ENCODE results near the gene PDCD2L.
A peak's percentile ranks its signal among the peaks of the same experiment; 100 is the strongest.
"Not testable (repeated sequence)": the region's sequence is repeated elsewhere in the genome, so short reads cannot be mapped to it uniquely, and the experiment has no call there.

Gene PDCD2L

DNA sequence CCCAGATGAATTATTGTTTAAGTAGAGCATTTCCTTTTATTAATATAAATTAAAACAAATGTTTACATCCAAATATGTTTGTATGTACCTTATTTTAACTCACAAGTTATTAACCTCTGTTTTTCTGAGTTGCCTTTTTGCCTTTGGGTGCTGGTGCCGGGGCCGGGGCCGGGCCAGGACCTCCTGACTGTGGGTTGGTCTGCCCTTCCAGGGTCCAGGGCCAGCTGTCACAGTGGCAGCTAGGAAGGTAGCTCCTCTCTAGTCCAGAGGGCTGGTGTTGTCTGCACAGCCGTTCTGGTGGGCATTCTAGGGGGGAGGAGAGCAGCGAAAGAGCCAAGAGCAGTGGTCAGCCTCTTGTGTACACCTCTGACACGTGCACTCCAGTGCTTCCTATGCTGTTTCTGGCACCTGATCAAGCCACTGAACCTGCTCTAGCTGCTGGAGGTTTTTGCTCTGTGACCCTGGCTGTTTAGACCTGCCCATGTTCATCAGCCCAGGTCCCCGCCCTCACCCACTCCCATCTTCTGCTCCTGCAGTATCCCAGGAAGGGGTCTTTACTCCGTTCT is 22.0 kb downstream of the PDCD2L start:
- no peak for DNase-seq

DNA sequence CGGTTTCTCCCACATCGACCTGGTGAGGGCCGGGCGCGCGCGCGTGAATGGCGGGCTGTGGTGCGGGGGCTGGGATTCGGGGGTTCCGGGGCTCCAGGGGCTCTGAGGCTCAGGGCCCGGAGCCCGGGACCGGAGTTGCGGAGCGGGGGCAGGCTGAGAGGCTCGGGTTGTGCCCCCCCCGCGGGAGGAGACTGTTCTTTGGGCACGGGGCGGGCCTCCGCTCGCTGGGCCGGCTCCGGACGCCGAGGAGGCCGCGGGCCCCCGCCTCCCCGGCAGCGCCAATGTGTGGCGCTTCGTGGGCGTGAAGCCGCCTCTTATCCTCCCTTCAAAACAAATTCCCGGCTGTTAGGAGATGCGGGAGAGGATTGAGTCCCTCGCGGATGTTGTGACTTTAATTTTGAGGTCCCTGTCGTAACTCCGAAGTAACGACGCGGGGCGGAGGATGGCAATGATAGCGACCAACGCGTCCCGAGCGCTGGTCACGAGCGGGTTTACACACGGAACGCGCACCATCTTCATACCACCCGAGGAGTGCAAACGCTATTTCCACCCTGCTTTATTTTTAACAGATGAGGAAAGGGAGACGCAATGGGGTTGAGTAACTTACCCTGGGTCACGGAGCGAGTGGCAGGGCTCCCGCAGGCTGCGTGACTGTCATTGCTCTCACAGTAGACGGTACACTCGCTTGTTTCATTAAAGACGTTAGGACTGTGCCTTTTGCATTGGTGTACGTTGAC is 24.5 kb downstream of the PDCD2L start:
- peak; percentile 8 for DNase-seq

DNA sequence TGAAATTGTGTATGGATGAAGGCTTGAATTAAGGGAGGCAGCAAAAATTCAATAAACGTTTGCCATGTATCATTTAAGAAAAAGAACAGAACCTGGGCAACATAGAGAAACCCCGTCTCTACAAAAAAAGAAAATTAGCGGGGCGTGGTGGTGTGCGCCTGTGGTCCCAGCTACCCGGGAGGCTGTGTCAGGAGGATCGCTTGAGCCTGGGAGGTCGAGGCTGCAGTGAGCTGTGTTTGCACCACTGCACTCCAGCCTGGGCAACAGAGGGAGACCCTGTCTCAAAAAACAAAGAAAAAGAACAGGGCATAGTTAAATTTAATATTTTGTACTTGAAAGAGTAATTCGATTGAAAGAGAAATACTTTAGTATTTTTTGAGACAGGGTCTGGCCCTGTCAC is 25.4 kb downstream of the PDCD2L start:
- no peak for DNase-seq

DNA sequence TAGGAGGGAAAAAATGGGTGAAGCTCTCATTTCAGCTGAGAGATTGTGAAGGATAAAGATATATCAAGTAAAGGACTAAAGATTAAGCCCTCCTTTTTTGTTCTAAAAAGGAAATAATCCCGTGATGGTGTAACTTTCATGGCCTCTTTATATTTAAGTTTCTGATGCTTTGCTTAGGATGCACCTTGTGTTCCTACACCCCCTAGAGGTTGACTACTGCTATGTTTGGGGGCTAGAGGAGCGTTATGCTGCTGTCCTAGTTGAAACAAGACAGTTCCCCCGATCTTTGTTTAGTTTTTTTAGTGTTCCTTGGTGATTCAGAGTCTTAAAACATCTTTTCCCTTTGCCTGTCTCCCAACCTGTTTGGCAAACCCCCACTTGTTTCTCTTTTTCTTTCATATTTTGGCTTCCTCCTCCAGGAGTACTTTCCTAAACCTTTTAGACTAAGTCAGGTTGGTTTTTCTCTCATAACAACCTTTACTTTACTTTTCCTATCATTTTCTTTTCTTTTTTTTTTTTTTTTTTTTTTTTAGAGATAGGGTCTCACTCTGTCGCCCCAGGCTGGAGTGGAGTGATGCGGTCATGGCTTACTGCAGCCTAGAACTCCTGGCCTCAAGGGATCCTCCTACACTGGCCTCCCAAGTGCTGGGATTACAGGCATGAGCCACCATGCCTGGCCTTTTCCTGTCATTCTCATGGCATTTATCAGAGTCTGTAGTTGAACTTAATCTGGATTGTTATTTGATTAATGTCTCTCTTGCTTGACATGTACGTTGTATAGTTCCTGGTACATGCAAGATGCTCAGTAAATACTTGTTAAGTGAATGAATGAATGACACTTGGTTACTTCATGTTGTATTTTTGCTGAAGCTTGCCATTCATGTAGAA is 26.8 kb downstream of the PDCD2L start:
- DNase-seq: peak; percentile 16

DNA sequence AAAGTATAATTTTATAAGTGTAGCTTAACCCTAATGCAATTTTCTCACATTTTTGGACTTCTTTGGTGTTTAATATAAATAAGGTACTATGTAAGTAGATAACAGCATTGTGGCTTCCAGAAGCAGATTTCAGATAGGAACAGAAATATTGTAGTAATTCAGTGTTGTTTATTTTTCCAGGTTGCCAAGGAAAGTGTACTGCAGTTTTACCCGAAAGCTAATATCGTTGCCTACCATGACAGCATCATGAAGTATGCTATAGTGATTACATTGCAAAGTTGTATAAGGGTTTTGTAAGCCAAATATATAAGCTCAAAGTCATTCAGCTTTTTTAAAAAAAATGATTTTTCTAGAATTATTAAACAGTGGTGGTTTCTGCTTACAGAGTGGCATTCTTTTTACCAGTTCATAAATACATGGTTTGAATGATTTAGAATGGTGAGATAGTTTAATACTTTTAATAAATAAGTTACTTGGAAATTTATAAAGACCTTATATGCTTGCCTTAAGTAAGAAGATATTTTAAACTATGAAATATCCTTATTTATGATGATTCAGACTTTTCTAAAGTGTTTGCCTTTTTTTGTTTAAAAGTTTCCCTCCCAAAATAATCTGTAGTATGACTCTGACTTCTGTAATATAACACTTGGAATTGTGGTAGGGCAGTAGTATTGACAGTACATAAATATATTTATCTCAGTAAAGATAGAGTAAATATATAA is 27.6 kb downstream of the PDCD2L start:
- DNase-seq: no peak

DNA sequence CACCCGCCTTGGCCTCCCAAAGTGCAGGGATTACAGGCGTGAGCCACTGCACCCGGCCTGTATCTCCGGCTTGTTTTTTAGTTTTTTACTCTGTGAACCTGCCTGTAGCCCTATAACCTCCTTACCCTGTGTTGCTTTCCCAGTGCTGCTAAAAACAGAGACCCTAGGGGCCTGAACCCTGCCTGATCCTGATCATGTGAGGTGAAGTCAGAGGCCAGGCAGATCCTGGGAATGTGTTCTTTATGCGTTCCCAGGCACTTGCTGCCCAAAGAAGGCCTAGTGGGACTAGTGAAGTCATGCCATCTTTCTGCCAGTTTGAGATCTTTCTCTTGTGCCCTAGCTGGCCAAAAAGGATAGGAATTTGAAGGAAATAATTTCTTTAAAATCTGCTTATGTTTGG is 28.6 kb downstream of the PDCD2L start:
- DNase-seq: no peak

DNA sequence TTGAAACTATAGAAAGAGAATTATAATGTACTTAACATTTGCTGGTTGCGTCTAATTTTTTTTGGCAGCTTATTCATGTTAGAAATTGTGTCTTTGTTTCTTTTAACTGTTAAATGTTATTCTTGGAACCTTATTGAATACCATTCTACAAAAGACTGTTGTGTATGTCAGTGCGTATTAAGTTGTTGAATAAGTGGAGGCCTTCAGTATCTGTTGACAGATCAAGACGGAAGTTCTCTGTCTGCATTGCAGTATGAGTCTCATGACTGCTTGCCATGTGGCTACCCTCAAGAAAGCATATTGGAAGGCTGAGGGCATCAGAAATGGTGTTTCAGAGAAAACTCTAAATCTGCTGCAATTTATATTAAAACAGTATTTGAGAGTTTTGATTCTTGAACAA is 32.5 kb downstream of the PDCD2L start:
- no peak for DNase-seq

DNA sequence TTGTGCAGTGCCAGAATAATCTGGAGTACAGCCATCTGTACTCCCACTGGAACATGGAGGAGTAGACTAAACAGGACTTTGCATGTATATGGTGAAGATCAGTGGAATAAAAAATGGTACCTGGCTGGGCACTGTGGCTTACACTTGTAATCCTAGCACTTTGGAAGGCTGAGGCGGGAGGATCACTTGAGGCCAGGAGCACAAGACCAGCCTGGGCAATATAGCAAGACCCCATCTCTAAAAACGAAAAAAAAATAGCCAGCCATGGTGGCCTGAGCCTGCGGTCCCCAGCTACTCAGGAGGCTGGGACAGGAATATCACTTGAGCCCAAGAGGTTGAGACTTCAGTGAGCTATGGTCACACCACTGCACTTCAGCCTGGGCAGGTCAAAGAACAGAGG is 44.0 kb downstream of the PDCD2L start:
- no peak for DNase-seq

DNA sequence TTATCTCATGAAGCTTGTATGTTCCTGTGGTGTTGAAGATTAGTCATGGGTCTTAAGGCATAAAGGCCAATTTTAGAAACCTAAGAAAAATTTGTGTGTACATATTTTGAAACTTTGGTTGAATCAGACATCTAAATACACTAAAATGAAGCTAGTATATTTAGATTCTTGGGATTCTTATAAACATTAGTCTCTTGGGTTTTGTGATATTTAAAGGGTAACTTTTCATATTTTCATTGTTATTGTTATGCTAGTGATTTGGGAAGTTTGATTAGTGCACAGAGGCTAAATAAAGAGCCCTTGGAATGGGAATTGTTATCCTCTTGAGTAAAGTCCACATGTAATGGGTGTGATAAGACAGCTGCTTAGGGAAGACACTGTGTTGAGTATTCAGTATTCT is 48.5 kb downstream of the PDCD2L start:
- no peak for DNase-seq

DNA sequence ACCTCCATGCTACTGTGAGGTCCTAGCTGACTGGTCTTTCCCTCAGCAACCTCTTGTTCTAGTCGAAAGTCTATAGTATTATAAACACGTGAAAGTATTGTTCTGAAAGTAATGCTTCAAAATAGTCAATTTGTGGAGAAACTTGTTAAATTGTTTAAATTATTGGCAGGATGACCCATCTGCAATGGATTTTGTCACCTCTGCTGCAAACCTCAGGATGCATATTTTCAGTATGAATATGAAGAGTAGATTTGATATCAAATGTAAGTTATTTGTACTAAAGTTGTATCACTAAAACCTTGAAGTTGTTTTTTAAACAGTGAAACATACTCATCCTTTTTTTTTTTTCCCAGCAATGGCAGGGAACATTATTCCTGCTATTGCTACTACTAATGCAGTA is 49.9 kb downstream of the PDCD2L start:
- DNase-seq: no peak

DNA sequence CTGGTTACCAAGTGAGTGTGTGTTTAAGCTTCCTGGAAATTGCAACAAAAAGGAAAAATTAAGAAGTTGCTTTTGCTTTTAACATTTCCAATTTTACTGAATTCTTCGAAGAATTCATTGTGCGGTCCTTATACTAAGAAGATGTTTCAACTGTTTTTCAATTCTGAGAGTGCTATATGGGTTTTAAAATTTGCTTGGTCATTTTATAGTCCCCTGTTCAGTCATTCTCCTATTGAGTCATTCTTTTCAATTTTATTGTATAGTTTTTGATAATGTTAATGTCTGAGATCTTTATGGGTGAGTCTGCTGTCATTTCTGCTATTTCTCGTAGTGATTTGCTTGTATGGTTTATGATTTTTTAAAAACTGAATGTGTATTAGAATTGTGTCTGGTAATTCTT is 50.5 kb downstream of the PDCD2L start:
- no peak for DNase-seq

DNA sequence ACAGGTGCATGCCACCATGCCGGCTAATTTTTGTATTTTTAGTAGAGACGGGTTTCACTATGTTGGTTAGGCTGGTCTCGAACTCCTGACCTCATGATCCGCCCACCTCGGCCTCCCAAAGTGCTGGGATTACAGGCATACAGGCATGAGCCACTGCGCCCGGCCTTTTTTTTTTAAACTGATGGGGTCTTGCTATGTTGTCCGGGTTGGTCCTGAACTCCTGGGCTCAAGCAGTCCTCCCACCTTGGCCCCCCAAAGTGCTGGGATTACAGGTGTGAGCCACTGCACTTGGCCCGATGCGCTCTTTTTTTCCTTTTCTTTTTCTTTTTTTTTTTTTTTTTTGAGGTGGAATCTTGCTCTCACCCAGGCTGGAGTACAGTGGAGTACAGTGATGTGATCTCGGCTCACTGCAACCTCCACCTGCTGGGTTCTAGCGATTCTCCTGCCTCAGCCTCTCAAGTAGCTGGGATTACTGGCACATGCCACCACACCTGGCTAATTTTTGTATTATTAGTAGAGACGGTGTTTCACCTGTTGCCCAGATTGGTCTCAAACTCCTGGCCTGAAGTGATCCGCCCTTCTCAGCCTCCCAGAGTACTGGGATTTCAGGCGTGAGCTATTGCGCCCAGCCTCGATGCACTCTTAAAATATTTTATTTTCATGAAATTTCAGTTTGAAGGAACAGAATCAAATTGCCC is 51.7 kb downstream of the PDCD2L start:
- not testable (repeated sequence) for DNase-seq

DNA sequence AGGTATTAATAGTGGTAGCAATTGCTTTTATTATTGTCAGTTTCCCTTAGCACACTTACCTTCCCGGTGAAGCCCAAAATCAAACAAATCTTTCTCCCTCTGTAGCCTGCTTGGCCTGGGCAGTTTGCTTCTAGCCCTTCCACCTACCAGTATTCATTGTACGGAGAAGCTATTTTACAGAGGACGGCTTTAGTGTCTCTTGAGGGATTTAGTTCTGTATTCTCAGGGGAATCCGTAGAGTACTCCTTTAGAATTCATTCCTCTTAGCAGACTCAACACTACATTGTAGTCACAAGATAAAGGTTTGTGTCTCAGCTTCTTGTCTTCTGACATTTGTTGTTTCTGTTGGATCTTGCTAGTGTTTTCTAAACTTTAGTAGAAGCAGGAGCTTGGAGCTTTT is 53.2 kb downstream of the PDCD2L start:
- DNase-seq: no peak

DNA sequence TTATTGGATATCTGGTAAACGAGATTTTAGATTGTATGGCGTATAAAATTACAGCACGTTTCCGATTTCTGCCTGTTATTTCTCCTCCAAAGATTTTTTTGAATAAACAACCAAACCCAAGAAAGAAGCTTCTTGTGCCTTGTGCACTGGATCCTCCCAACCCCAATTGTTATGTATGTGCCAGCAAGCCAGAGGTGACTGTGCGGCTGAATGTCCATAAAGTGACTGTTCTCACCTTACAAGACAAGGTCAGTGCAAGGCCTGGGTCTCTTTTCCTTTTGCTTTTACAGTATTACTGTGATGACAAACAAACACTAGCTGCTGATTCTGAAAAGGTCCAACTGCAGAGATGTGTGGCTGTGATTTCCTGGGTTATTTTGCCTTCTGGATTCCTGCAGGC is 54.5 kb downstream of the PDCD2L start:
- DNase-seq: no peak

DNA sequence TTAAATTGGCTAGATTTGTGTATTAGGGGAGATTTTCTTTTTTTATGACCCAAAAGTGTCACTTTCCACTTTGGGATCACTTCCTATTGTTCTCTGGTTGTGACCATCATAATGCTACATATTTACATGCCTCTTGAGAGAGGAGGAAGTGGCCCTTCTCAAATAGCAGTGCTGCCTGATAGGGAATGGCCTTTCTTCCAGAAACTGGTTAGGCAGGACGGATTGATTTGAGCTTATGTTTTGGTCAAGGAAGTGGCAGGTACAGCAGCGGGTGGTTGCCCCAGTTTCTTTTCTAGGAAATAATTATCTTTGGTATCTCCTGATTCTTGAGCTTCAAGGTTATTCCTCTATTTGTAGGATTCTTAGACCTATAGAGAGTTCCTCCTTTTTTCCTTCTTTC is 55.4 kb downstream of the PDCD2L start:
- DNase-seq: peak; percentile 6

DNA sequence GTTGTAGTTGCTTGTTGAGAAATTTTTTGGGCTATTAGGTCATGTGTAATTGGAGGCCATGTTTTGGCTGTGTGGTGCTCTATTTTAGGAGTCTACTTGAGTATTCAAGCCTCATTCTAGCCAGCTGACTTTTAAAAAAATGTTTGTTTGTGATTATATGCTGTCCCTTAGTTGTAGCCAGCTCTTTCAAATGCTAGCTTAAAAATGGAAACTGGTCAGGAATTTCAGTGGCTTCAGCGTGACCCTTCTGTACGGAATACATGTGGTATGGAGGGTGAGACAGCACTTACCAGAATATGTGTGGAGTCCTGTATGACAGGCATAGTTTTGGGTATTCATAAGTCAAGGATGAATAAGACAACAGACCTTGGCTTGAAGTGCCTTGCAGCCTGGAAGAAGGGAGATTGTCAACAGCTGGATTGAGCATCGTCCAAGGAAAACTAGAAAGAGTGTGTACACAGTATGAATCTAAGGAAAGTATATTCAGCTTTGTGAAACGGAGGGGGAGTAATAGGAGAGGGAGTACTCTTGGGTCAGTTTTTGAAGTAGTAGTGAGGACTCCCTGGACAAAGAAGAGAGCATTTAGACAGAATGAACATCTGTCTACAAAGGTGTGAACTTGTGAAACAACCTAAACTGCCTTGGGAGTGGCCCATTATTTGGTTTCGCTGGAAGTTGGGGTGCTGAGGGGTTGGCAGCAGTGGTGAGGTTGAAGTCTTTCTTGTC is 57.3 kb downstream of the PDCD2L start:
- no peak for DNase-seq

DNA sequence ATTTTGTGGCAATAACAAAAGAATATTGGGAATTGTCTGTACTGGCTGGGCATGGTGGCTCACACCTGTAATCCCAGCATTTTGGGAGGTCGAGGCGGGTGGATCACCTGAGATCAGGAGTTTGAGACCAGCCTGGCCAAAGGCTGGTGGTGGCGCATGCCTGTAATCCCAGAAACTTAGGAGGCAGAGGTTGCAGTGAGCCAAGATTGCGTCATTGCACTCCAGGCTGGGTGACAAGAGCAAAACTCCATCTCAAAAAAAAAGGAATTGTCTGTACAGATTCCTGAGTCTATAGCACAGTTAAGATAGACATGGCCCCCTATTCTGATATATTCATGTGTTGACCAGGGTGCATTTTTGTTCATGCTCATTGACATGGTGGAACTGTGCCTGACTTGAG is 60.6 kb downstream of the PDCD2L start:
- not testable (repeated sequence) for DNase-seq

DNA sequence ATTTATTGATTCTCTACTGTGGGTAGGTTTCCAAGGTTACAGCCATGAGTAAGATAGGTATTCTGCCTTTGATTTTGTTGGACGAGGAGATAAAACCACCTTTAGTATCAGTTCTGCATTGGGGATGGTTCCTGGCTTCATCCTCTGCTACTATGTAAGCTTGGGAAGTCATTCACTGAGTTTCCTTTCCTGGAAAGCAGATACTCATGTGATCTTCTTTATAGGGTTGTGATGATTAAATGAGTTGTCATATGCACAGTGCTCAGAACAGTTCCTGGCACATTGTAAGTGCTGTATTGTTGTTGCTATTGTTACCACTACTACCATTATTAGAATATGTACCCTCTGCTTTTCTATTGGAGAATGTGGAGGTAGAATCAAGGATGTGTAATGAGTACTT is 64.2 kb downstream of the PDCD2L start:
- no peak for DNase-seq

DNA sequence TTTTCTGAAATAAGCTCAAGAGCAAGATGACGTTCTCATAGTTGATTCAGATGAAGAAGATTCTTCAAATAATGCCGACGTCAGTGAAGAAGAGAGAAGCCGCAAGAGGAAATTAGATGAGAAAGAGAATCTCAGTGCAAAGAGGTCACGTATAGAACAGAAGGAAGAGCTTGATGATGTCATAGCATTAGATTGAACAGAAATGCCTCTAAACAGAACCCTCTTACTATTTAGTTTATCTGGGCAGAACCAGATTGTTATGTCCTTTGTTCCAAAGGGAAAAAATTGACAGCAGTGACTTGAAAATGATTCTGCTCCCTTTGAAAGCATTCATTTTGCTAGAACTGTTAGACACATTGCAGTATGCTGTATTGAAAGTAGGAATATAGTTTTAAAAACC is 64.8 kb downstream of the PDCD2L start:
- not testable (repeated sequence) for DNase-seq

DNA sequence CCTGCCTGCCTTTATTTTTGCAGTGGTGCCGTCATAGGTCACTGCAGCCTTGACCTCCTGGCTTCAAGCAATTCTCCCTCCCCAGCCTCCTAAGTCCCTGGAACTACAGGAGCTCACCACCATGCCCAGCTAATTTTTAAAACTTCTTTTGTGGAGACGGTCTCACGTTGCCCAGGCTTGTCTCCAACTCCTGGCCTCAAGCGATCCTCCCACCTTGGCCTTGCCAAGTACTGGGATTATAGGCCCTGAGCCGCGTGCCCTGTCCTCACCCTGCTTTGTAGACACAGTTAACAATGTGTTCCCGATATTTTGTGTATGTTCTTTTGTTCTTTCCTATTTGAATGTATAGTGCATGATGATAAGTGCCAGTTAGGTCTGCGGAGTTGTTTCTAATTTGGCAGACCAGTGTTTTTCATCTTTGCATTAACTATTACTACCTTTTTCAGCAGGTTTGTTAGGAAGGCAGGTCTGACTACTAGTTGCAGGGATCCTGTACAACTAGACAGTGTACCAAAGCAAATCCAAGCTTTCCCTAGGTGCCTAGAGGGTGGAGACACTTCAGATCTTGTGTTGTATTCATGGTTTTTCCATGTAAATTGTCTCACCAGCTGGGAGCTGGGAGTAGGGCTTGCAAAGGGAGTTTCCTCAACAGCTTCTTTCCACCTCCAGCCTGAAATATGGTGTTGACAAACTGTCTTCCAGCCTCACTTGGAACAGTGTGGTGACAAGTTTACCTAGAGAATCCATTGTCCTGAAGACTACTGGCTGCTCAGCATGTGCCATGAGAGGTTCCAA is 67.9 kb downstream of the PDCD2L start:
- DNase-seq: no peak

All from DMS79 treated with DMSO at 0.1 percent for 48 hours (cell line).